ENCODE measurements around the gene NTM.

DNA sequence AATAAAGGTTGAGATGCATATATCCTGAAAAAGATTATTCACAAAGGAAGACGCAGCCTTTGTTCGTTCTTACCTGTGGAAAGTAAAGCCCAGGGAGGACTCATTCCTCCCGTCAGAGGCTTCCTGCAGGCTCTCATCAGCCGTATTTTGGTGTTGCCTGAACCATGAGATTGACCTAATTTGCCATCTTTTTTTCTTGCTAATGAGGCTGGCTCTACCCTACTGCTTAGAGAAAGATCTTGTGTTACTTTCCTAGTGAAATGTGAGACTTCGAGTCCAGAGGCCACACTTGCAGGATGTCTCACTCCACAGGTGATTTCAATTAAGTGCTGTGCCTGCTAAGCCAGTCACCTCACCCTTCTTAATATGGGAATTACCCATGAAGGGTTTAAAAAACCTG lies 269.9 kb downstream of the NTM start:
- TF ChIP-seq, protein P1, sequence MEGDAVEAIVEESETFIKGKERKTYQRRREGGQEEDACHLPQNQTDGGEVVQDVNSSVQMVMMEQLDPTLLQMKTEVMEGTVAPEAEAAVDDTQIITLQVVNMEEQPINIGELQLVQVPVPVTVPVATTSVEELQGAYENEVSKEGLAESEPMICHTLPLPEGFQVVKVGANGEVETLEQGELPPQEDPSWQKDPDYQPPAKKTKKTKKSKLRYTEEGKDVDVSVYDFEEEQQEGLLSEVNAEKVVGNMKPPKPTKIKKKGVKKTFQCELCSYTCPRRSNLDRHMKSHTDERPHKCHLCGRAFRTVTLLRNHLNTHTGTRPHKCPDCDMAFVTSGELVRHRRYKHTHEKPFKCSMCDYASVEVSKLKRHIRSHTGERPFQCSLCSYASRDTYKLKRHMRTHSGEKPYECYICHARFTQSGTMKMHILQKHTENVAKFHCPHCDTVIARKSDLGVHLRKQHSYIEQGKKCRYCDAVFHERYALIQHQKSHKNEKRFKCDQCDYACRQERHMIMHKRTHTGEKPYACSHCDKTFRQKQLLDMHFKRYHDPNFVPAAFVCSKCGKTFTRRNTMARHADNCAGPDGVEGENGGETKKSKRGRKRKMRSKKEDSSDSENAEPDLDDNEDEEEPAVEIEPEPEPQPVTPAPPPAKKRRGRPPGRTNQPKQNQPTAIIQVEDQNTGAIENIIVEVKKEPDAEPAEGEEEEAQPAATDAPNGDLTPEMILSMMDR (IDR thresholded peaks at IDR 0.05 in 8 of 11, conservative IDR thresholded peaks at IDR 0.05 in 3 of 11), result no peak
- TF ChIP-seq POLR2A (IDR thresholded peaks at IDR 0.05) (no peak), POLR2AphosphoS5 (IDR thresholded peaks at IDR 0.05) (no peak)

Measured in spleen (tissue), 7 donors.